Measurements from ENCODE around the gene NRDC. TPM values are rescaled to one million over a fixed set of nuclear protein-coding genes. Genes with fewer than 3 reads are reported as not detected.

Gene NRDC
- total and polyA plus RNA-seq, 9 of the 15 experiments (the other 6 are each of a cell fraction or from before 2014, with no cell fraction given), result 102 to 371 (median 201) TPM

GRCh38 chr1:51875291-51875772, 3.2 kb downstream of the NRDC start (continued):
- TF ChIP-seq, protein P1, sequence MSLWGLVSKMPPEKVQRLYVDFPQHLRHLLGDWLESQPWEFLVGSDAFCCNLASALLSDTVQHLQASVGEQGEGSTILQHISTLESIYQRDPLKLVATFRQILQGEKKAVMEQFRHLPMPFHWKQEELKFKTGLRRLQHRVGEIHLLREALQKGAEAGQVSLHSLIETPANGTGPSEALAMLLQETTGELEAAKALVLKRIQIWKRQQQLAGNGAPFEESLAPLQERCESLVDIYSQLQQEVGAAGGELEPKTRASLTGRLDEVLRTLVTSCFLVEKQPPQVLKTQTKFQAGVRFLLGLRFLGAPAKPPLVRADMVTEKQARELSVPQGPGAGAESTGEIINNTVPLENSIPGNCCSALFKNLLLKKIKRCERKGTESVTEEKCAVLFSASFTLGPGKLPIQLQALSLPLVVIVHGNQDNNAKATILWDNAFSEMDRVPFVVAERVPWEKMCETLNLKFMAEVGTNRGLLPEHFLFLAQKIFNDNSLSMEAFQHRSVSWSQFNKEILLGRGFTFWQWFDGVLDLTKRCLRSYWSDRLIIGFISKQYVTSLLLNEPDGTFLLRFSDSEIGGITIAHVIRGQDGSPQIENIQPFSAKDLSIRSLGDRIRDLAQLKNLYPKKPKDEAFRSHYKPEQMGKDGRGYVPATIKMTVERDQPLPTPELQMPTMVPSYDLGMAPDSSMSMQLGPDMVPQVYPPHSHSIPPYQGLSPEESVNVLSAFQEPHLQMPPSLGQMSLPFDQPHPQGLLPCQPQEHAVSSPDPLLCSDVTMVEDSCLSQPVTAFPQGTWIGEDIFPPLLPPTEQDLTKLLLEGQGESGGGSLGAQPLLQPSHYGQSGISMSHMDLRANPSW (CRISPR knock-in tag; IDR thresholded peaks at IDR 0.05), result no peak
- TF ChIP-seq KLF16 (IDR thresholded peaks at IDR 0.05) (no peak), ZNF384 (IDR thresholded peaks at IDR 0.05; ENCODE audit: low read depth, low read length) (no peak), ZNF551 (CRISPR knock-in tag; IDR thresholded peaks at IDR 0.05) (no peak), BACH1 (tag; IDR thresholded peaks at IDR 0.05) (peak; percentile 85), ZNF197 (CRISPR knock-in tag; IDR thresholded peaks at IDR 0.05; ENCODE audit: low read depth) (no peak), XRCC3 (IDR thresholded peaks at IDR 0.05) (no peak), NCOR1 (IDR thresholded peaks at IDR 0.05) (no peak), ZBTB7A (IDR thresholded peaks at IDR 0.05; ENCODE audit: borderline replicate concordance, control insufficient read depth, low read depth, low read length) (no peak), ZNF766 (CRISPR knock-in tag; conservative IDR thresholded peaks at IDR 0.05) (0 out of 2 replicates have a peak, but pooled peaks have one; percentile 30), HNRNPH1 (optimal IDR thresholded peaks at IDR 0.05; ENCODE audit: low read depth, low read length) (no peak), ZNF75A (CRISPR knock-in tag; IDR thresholded peaks at IDR 0.05) (no peak), RBM39 (optimal IDR thresholded peaks at IDR 0.05; ENCODE audit: low read depth, low read length) (no peak), MYNN (IDR thresholded peaks at IDR 0.05) (no peak), MYNN (CRISPR knock-in tag; IDR thresholded peaks at IDR 0.05) (no peak), SMAD2 (IDR thresholded peaks at IDR 0.05; ENCODE audit: low read depth, low read length) (no peak), NFE2 (IDR thresholded peaks at IDR 0.05; ENCODE audit: low read depth) (peak; percentile 96), JUNB (CRISPR knock-in tag; conservative IDR thresholded peaks at IDR 0.05) (no peak), EP300 (IDR thresholded peaks at IDR 0.05; ENCODE audit: low read length) (peak; percentile 15; the same call in 1 of the 2 replicates), MAFK (IDR thresholded peaks at IDR 0.05; ENCODE audit: low read length) (peak; percentile 91), MEF2A (IDR thresholded peaks at IDR 0.05; ENCODE audit: control insufficient read depth, low read depth, low read length) (0 out of 2 replicates have a peak, but pooled peaks have one; percentile 7), SAFB2 (IDR thresholded peaks at IDR 0.05; ENCODE audit: borderline replicate concordance, low read depth, low read length, severe bottlenecking) (no peak), SIRT6 (IDR thresholded peaks at IDR 0.05; ENCODE audit: low read depth, low read length) (no peak), YBX1 (IDR thresholded peaks at IDR 0.05) (no peak), POLR2A (conservative IDR thresholded peaks at IDR 0.05) (peak; percentile 54; the same call in 1 of the 2 replicates), POLR2B (IDR thresholded peaks at IDR 0.05; ENCODE audit: low read depth, partially characterized antibody) (peak; percentile 17)
- TF ChIP-seq, protein P2, sequence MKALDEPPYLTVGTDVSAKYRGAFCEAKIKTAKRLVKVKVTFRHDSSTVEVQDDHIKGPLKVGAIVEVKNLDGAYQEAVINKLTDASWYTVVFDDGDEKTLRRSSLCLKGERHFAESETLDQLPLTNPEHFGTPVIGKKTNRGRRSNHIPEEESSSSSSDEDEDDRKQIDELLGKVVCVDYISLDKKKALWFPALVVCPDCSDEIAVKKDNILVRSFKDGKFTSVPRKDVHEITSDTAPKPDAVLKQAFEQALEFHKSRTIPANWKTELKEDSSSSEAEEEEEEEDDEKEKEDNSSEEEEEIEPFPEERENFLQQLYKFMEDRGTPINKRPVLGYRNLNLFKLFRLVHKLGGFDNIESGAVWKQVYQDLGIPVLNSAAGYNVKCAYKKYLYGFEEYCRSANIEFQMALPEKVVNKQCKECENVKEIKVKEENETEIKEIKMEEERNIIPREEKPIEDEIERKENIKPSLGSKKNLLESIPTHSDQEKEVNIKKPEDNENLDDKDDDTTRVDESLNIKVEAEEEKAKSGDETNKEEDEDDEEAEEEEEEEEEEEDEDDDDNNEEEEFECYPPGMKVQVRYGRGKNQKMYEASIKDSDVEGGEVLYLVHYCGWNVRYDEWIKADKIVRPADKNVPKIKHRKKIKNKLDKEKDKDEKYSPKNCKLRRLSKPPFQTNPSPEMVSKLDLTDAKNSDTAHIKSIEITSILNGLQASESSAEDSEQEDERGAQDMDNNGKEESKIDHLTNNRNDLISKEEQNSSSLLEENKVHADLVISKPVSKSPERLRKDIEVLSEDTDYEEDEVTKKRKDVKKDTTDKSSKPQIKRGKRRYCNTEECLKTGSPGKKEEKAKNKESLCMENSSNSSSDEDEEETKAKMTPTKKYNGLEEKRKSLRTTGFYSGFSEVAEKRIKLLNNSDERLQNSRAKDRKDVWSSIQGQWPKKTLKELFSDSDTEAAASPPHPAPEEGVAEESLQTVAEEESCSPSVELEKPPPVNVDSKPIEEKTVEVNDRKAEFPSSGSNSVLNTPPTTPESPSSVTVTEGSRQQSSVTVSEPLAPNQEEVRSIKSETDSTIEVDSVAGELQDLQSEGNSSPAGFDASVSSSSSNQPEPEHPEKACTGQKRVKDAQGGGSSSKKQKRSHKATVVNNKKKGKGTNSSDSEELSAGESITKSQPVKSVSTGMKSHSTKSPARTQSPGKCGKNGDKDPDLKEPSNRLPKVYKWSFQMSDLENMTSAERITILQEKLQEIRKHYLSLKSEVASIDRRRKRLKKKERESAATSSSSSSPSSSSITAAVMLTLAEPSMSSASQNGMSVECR (CRISPR knock-in tag; IDR thresholded peaks at IDR 0.05), result no peak
